Hepatic stellate cell (primary cell): ENCODE data around the gene PDCD1LG2.
"Not testable (repeated sequence)": the region's sequence is repeated elsewhere in the genome, so short reads cannot be mapped to it uniquely, and the experiment has no call there.

Experiments
- DNase-seq: peaks from one replicate; pipeline ENCODE4 v3.0.0; 2011; ENCODE audit warnings: low spot score

Gene PDCD1LG2

DNA sequence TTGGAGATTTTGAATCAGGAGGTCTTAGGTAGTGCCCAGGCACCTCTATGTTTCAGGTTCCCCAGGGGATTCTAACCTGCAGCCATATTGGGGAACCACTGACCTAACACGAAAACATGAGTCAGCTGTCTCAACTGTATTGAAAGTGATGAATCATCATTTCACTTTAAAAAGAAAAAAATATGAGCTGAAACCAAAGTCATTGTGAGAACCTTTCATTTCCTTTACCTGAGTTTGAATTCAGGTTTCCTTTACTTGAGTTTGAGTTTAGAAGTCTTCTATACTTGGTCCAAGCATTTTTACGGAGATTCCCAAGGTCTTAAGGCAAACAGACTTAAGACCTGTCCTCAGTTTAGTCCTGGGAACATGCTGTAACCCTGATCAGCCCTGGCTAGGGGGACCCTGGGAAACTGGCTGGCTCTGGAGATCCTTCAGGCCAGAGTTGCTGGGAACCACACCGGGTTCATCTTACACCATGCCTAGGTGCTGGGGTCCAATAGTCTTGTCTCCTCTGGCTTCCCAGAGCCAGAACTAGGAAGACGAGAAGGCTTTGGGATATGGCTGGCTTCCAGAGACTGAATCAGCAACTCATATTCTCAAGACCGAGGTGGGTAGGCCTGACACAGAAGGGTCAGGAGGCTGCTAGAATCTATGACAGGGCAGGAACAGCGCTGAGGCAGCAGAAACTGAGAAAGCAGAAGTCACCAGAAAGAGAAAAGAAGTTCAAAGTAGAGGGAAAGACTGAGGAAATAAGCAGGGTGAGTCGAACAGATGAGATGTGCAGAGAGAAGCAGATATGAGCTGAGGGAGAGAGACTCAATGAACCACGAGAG lies 16.4 kb upstream of the PDCD1LG2 start:
- peak; percentile 54 for DNase-seq

DNA sequence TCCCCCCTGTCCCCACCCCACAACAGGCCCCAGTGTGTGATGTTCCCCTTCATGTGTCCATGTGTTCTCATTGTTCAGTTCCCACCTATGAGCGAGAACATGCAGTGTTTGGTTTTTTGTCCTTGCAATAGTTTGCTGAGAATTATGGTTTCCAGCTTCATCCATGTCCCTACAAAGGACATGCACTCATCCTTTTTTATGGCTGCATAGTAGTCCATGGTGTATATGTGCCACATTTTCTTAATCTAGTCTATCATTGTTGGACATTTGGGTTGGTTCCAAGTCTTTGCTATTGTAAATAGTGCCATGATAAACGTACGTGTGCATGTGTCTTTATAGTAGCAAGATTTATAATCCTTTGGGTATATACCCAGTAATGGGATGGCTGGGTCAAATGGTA lies 15.6 kb upstream of the PDCD1LG2 start:
- not testable (repeated sequence) for DNase-seq

DNA sequence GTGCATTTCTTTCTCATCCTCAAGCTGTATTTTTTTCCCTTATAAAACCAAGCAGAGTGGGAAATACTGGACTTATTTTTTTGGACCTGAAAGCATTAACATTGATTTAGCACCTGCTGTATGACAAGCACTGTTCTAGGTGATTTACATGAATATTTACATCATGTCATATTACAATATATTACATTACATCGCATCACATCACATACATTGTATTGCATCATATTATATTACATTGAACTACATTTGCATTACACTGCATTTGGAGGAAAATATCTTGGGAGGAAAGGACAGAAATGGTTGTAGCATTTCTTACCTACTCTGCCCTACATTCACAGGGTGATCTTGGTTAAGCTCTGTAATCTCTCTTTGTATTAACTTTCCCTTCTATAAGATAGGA lies 11.2 kb upstream of the PDCD1LG2 start:
- no peak for DNase-seq

DNA sequence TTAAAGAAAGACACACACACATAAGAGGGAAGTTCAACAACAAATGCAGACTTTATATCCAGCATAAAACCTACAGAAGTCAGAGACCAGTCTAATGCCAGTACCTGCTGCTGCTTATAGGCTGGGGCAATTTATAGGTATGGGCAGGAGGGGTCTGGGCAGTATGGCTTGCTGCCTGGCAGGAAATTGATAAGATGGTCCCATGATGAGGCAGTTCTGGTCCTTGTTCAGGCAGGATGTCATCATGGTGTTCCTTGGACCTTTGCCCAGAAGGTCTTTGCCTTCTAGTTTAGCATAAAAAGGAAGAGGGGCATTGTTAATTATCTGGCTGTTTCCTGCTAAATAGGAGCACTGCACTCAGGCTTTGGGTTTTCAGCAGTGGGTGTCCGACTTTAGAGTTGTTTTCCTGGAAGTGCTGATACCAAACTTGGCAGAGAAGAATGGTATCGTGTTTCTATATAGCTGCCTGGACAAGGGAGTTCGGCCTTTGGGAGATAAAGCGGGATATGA lies 10.4 kb upstream of the PDCD1LG2 start:
- no peak for DNase-seq

DNA sequence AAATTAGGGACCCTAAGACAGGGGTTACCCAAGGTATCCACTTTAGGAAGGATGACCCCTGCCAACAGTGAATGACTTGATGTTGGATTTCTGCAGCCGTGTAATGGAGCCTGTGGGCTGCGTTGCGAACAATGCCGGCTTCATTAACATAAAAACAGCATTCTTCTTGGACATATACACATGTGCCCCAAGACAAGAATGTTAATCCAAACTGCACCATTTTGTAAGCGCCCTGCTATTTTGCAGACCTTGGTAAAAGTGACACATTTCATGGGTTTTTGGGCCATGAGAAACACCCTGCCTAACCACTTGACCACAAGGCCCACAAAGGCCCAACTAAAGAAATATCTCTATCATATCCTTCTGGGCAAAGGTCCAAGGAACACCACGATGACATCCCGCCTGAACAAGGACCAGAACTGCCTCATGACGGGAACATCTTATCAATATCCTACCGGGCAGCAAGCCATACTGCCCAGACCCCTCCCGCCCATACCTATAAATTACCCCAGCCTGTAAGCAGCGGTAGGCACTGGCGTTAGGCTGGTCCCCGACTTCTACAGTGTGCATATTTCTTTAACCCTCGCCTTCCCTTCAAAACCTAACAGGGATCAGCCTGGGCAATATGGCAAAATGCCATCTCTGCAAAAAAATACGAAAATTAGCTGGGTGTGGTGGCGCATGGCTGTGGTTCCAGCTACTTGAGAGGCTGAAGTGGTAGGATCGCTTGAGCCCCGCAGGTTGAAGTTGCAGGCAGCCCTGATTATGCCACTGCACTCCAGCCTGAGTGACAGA lies 9.7 kb upstream of the PDCD1LG2 start:
- DNase-seq, result peak; percentile 35

DNA sequence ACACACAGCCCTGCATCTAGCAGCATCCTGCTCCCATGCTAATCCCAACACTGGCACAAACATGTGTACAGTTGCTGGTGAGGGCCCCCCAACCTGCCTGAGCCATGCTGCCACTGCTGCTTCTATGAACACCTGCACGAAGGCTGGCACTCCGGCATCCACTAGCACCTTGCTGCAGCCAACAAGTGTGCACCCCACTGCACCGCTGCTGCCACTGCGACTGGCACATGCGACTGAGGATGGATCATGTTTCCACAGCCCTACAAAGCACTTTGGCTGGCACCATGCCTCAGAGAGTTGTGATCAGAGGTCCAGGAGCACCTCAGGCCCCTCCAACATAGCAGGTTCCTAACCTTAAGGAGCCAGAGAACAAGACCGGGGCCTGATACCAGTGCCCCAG lies 7.8 kb upstream of the PDCD1LG2 start:
- DNase-seq, result no peak

DNA sequence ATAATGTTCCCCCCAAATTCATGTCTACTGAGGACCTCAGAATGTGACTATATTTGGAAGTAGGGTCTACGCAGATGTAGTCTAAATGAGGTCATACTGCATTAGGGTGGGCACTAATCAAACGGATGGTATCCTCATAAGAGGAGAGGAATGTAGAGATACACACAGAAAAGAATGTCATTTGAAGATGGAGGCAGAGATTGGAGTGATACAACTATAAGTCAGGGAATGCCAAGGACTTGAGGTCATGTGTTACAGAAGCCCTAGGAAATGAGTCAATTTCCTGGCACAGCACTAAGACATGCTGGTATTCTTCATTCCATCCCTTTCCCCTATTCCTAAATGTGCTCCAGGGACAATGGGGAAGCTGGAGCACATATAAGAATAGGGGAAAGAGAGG lies 758 bp upstream of the PDCD1LG2 start:
- DNase-seq, result peak; percentile 62

DNA sequence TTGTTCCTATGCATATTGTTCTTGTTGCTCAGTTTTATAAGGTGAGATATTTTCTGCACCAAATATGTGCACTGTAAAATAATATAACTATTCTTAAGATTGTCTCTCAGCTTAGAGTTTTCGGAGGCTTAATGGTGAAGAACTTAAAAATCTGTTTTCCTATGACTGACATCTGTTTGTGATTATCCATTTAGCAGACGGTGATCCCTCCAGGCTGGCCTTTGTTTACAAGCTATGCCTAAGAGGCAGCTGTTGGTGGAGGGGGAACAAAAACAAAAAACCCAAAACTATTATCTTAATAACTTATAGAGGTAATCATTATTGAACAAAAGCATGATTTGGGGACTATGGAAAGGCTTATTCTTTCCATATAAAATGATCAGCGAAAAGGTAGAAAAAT lies 658 bp downstream of the PDCD1LG2 start:
- DNase-seq, result no peak

DNA sequence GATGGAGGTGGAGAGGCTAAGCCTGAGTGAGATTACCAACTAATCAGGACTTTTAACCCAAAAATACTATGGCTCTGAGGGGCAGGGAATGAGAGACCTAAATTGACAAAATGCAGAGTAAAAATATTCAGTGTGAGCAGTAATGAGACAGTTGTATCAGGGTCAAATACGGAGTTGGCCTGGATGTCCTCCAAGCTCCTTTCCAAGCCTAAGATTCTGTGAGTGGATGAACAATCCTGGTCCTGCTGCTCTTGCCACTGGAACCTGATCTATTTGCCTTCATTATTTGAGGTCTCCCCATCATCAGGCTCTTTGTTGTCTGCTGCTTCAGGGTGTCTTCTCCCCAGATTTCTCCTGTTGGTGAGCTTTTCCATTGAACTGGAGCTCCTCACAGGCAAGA lies 1.1 kb downstream of the PDCD1LG2 start:
- DNase-seq, result no peak

DNA sequence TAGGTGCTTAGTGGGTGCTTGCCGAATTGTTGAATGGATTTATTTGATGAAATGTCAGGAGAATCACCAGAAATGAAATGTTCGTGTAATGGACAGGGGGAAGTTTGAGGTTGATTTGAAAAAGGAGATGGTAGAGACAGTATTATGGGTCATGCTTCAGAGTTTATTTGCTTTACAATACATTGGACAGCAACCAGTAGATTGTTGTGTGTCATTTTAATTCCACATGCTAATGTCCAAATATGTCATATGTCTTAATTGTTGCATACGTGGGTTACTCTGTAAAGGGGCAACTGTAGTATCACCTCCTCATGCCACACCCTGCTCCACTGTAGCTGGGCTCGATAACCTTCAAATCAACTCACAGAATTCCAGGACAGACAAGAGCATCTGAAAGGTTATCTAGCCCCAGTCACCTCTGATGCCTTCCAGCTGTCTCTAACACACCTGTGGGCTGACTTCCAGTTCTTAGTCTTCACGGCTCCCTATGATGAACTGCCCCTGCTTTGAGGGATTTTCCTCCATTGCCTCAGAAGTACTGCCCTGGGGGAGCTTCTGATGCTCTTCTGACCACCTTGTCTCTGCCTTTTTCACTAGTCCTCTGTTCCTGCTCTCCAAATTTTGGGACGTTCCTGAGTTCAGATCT lies 1.7 kb downstream of the PDCD1LG2 start:
- no peak for DNase-seq

DNA sequence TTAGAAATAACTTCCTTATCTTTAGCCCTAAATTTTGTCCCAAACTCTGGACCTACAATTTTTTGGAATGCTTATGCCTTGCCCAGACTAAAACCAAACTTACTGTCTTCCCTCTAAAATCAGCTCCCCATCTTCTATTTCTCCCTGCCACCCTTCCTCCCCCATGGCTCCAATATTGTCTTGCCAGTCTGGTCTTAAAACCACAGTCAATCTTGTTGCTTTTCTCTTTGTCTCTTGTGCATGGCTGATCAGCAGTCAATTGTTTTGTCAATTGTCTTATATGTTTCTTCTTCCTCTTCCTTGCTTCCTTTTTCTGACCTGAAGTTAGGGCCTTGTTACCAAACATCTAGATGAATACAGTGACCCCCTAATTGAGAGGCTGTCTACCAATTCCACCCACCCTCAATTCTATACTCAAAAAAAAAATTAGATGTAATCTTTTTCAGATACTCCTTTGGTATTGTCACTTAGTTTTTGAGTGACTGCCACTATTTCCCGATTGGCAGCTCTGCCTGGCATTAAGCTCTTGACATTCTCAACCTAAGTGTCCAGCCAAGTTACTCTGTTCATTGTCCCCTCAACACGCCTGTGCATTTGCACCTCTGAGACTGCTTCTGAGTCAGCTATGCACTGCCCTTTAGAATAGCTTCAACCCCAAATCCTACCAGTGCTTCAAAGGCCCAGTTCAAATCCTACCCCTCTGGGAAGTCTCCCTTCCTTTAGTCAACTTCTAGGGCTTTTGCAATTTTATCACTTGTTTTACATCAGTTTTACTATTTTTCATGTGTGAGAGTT lies 2.5 kb downstream of the PDCD1LG2 start:
- DNase-seq, result no peak

DNA sequence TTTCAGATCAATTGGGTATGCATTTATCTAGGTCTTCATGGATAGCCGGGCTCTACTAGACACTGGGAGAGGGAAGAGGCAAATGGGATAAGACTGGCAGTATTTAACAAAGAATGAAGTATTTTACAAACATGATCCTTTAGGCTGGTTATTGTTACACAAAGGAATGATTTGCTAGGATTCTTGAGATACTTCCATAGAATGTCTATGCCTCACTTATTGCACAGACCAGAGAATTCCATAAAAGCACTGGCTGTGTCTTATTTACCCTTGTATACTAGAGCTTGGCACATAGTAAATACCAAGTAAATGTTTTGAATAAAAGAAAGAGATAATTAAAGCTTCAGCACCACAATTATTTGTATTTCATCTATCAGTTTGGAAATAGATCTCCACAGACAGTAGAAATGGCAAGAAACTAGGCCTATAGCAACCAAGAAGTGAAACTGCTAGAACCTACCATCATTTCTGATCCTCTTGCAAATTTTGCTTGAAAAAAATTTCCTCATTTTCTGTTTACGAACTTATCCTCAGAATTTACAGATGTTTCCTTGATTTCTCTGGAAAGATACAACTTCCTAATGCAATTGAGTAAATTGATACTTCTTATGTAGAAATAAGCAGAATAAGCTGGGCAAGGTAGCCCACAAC lies 3.8 kb downstream of the PDCD1LG2 start:
- DNase-seq, result no peak

DNA sequence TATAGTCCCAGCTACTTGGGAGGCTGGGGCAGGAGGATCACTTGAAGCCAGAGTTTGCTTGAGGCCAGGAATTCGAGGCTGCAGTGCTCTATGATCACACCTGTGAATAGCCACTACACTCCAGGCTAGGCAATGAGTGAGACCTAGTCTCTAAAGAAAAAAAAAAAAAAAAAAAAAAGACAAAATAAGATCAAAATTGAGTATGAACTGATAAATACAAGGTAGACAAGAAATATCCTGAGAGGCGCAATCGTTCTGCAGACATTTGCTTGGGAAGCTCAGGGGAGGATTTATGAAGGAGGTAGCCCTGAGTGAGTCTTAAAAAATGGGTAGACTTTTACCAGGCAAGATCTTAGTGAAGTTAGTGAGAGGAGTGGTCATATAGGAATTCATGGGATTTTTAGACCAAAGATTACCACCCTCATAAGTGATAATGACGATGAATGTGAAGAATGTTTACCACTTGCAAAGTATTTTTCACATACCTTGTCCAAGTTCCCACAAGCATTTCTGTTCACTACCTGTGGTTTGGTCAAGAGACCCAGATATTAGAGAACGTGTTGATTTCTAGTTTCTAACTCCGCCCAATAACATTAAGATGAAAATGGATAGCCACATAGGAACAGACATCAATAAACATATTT lies 4.4 kb downstream of the PDCD1LG2 start:
- DNase-seq, result no peak

DNA sequence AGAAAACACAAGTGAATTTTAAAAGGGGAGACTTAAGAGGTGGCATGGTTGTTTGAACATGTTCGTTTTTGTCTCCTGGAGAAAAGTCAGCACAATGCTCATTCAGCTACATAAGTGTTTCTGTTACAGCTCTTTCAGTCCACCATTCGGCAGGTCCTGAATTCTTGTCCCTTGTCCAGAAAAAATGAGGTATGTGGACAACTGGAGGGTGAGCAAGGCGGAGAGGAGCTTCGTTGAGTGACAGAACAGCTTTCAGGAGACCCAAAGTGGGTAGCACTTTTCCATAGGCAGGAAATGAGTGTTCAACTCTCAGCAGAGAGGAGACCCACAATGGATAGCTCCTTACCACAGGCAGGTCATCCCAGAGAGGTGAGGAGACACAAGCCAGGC lies 4.9 kb downstream of the PDCD1LG2 start:
- DNase-seq, result no peak

DNA sequence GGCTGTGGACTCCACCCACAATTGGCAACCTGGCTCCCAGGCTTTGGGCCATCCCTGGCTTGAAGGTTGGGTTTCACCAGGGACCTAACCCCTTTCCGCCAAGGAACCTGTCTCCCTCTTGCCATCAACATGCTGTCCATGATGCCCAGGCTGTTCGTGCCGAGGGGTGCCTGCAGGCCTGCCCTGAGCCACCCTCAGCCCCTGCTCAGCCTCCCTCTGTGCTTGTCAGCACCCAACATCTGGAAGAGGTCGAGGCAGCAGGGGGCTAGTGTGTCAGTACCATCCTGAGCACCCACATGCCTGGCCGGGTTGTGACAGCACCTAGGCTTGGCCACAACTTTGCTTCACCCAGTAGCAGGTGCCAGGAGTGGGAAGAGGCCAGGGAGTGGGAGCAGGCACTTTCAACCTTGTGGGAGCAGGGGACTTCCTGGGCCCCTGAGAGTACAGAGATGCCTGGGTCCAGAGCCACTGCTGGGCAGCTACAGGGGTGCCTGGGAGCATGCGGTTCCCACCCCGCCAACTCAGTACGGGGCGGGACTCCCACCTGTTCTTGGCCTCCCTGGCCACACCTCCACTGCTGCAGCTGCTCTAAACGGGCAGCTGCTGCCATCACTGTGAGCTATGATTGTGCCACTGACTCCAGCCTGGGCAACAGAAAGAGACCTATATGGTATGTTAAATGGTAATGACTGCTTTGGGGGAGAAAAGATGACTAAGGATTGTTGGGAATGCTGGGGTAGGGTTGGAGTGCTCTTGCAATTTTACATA lies 6.3 kb downstream of the PDCD1LG2 start:
- no peak for DNase-seq

DNA sequence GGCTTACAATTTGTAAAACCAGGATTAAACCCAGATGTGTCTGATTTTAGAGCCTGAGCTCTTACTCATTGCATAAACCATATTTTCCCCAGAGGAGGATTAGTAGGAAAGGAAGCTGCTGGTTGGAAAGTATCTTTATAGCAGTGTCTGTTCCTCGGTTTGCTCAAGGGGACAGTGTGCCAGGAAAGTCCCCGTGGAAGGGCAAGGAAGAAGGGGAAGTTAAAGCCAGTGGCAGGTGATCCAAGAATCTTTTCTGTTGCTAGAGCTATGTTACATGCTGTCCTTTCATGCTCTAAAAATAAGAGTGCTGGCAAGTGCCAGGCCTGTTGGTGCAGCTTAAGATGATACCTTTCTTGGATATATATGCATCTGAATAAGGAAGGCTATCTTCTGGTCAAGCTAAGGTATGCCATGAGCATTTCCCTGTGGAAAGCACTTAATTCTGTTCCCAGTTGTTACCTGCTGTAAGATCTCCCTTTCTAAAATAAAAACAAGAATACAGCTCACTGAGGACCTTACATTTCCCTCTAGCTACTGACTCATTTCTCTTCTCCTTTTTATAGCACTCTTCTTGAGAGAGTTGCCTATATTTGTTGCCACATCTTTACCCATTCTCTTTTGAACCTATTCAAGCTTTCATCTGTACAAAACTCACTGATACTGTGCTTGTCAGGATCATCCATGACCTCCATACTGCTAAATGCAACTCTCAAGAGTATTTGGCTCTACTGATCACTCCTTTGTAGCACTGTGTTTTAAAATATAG lies 8.0 kb downstream of the PDCD1LG2 start:
- no peak for DNase-seq

DNA sequence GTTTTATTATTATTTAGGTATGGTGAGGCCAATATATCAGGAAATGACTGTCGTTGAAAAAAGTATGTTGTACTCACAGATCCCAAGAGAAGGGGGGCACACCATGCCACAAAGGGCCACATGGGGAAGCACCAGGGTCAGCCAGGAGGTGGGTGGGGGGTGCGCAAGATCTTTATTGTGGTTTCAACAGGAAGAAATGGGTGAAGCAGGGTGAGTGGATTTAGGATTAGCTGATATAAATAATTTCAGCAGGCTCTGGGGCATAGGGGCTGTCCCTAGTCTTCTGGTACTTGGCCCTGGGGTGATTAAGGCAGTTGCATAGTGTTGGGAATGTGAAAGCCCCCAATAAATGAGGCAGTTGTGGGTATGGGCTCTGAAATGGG lies 8.6 kb downstream of the PDCD1LG2 start:
- no peak for DNase-seq

DNA sequence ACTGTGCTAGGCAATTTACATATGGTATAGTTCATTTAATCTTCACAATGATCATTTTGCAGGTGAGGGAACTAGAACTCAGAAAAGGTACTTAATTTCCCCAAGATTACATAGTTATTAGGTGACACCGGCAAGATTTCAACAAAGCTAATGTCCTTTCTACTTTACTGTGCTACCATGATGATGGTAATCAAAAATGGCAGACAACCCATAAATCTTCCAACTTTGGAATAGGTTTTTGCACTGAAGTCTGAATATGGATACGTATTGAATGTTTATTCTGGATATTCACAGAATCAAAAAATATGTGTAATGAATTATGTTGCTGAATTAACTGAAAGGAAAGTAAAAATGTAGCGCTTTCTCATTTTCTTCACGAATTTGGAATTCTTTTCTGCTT lies 13.8 kb downstream of the PDCD1LG2 start:
- DNase-seq, result no peak

DNA sequence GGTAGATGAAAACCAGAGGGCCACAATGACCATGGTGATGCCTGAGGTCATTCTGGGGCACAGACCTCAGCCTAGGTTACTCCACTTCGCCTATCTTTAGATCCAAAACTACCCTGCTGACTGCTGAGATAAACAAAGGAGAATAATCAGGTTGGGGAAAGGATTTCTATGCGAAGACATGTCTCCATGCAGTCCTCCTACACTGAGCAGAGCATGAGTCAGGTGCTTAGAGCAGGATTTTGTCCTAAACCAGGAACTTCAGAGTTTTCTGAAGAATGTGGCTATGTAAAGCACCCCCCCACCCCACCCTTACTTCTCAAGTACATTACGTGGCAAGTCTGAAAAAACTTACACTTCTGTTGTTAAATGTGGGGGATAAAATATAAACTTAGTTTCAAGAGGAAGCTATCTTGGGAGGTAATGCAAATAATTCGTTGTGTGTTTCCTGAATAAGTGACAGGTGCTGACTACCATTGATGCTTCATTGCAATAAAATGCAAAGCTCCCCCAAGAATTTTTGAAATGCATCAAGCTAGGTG lies 19.4 kb downstream of the PDCD1LG2 start:
- DNase-seq, result no peak
